CD4-positive, alpha-beta T cell treated with Interferon gamma for 1 hour (primary cell): ENCODE measurements around the gene CDK5R2.

Experiments
- DNase-seq: peaks from one replicate; pipeline ENCODE4 v3.0.0-alpha.2; 2020

CDK5R2 gene

DNA sequence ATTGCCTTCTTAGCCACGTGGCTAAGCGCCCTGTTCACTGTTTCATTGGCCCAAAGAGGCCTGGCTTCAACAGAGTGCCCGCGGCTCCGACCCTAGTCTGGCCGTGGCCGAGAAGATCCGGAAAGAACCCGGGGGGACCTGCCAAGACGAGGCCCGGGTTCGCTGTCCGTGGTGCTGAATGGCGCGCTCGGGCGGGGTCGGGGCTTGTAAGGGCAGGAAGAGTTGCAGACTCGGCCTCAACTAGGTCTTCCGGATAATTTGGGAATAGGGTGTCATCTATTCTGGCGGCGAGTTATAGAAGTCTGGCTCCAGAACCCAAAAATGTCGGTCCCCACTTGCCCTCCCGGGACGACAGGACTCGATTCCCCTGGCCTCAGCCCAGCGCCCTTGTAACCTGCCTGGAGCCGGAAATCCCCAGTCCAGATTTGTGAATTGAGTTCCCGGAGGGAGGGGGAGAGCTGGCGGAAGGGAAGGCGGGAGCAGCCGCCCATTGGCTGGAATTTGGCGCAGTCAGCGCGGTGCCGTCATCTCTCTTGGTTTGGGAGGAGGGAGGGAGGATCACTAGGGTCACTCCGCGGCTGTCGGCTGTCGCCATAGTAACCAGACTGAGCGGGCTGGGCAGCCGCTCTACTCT, 3.5 kb downstream of the CDK5R2 start:
- DNase-seq = no peak

DNA sequence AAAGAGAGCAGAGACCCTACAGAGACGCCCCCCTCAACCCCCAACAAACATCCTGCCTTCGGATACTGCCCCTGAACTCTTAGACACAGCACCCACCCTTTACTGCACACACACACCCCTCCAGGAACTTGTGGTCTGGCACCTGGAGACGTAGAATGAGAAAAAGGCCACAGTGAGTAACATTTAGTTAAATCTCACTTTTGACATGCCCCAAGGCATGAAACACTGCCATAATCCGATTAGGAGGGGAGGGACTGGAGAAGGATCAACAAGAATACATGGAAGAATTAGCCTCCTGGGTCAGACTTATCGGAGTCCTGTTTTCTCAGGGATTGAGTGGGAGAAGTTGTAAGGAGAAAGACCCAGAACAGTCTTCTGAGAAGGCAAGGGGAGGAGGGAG, 4.1 kb downstream of the CDK5R2 start:
- DNase-seq = no peak

DNA sequence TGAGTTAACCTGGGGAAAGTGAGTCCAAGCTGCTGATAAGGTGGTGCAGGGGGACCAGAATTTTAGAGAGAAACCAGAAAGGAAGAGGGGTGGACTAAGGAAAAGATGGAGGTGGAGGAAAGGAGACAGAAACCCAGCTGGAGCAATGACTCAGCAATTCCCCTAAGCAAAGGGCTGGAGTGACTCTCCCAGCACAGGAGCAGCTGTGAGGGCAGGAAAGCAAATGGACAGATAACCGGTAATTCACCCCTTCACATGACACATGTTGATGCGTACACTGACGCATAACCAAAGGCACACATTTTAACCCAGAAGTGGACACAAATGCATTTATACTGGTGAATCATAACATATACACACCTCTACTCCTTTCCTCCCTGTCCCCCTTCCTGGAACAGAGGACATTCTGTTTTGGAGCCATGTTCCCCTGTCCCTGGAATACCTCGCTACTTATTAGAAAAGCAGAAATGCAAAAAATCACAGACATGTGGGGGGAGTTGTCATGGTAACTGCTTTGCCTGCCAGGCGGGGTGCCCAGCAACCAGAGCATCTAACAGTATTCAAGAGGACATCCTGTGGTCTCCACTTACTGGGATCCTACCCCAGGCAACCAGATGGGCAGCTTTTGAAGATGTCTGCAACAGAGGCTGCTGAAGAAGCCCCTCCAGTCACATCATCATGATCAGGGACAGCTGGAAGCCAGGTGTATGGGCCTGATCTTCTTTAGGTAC, 4.7 kb downstream of the CDK5R2 start:
- DNase-seq = no peak

DNA sequence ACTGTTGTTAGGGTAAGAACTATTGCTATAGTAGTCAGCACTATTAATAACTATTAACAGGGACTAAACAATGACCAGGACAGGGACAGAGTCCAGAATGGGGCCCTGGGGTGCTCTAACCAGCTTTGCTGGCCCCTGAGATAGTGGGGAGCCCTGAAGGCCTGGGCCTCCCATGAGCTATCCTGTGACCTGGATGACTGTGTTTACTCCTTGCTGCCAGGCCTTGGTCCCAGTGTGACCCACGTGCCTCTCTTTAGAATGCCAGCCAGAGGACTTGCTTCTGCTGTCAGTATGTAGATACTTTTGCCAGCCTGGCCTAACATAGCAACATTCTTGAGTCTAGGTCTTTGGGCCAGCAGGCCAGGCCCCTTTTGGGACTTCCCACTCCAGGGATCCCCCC, 11.4 kb downstream of the CDK5R2 start:
- DNase-seq = no peak

DNA sequence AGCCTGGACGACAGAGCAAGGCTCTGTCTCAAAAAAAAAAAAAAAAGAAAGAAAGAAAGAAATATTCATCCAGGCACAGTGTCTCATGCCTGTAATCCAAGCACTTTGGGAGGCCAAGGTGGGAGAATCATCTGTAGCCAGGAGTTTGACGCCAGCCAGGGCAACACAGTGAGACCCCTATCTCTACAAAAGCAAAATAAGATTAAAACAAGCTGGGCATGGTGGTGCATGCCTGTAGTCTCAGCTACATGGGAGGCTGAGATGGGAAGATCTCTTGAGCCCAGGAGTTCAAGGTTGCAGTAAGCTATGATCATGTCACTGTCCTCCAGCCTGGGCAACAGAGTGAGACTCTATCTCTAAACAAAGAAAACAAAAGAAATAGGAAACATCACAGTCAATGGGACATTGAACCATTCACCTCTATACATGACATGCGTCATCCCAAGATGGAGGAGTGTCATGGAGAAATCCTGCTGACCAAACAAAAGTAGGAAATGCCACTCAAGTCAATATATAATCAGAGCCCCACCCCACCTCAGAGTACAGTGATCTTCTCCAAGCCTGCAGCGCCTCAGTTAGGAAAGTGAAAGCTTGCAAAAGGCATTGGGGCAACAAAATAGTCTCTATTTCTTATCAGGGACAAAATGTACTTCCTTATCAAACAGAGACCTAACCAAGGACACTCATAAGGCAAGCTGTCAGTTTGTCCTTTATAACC, 15.8 kb downstream of the CDK5R2 start:
- DNase-seq = no peak

DNA sequence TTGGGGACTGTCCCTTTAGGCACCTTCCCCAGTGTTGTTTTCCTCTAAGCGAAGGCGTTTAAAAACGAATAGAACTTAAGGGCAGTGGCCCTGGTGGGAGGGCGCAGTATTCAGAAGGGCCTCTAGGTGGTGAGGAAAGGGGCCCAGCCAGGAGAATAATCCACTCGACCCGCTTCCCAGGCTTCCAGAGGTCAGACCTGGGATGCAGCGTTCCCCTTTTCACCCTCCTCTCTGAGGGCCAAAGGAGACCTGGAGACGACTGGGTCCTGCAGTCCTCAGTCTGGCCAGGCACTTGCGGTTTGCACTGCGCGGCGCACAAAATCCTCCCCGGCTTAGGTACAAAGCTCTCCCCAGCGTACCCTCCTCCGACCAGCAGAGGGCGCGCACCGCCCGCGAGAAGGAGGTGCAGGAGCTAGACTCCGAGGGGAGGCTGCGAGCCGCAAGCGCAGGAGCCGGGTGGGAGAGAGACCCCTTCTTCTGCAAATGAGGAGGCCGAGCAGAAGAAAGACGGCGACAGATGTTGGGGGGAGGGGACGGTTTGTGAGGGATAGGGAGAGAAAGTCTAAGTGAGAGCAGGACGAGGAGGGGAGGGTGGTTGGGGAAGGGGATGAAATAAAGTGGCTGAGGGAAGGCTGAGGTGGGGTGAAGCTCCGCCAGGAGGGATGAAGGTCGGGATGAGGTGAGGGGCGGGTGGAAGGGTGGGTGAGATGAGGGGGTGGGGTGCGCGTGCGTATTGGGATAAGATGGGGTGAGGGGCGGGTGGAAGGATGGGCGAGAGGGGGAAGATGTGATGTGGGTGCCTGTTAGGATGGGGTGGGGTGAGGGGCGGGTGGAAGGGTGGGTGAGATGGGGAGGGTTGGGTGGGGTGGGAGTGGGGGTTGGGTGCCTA, 20.6 kb downstream of the CDK5R2 start:
- DNase-seq = peak; percentile 75

DNA sequence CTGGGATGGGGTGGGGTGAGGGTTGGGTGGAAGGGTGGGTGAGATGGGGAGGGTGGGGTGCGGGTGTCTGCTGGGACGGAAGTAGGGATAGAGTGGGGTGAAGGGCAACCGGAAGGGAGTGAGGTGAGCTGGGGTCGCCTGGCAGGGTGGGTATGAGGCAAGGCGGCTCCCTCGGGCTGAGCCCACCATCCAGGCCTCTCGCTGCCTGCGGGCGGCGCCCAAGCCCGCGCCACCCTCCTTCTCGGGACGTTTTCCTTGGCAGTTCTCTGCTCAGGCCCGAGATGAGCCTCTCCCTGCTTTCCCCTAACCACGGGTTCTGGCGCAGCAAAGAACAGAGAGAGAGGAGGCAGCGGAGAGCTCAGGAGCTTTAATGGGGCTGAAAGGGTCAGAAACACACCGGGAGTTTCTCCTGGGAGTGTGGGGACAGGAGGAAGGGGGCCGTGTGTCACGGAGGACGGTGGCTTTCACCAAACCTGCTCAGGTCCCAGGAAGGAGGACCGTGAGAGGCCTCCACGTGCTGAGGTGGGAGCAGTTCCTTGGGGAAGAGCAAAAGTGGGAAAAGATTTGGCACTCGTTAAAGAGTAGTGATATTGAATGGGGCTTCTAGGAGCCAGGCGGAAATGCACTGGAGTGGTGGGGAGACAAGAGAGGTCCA, 21.4 kb downstream of the CDK5R2 start:
- no peak for DNase-seq

DNA sequence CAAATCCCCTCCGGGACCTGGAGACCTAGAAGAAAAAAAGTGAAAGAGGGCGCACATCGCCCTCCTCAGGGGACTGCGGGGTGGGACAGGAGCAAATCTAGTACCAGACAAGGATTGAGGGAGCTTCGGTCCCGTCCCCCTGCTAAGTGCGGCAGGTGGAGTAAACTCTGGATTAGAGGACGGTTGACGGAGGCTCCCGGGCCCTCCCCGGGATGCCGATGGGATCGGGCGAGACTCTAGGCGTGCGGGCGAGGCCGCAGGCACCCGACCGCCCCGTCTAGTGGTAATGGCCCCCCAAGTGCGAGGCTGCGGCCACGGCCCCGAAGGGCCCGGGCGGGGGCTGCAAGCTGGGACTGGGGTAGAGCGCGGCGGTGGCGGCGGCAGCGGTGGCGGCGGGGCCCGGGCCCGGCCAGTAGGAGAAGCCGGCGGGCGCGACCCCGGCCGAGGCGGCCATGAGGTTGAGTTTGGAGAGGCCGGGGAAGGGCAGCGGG, 22.0 kb downstream of the CDK5R2 start:
- no peak for DNase-seq

DNA sequence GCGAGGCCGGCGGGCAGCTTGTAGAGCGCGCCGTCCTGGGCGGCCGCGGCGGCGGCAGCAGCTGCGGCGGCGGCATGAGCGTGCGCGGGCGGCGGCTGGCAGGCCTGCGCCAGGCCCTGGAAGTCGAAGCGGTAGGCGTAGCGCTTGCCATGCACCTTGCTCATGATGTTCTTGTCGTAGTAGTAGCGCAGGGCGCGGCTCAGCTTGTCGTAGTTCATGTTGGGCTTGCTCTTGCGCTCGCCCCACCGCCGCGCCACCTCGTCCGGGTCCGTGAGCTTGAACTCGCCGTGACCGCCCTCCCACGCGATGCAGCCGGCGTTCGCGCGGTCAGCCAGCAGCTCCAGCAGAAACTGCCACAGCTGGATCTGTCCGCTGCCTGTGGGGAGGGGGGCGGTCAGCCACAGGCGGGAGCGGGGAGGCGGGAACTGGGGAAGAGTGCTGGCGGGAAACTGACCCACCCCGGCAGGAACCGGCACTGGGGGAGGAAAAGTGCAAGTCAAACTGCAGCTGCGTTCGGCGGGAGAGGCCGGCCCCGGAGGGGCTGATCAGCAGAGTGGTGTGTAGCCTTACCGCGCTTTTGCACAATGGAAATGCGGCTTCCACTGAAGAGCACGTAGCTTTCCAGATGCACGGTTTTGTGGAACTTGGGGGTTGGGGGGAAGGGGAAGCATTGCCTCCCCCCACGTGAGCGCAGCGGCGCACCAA, 22.6 kb downstream of the CDK5R2 start:
- peak; percentile 16 for DNase-seq

DNA sequence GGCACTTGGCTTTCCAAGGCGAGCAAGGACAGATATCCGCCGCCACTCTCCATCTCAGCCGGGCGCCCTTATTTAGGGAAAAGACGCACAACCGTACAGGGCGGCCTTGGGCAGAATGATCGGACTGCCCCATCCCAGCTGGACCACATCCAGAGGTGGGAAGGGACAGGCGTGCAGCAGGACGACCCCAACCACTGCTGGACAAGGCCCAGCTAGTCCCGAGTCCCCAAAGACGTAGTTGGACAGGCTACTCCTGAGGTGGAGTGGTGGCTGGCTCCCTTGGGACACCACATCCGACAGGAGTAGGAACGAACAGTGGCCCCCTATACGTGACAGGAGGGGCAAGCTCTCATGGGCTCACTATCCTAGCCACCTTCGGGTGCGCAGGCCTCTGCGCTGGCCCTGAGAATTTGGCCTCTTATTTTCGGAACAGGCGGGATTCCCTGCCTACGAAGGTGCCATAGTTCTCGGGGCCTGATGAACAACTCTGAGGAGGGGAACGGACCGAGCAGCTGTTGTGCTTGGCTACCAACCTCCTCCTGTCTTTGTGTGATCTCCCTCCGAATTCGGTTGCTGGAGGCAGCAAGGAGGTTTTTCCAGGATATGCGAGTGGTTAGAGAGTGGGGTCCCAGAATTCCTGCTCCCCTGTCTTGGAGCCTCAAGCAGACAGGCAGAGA, 23.3 kb downstream of the CDK5R2 start:
- no peak for DNase-seq

DNA sequence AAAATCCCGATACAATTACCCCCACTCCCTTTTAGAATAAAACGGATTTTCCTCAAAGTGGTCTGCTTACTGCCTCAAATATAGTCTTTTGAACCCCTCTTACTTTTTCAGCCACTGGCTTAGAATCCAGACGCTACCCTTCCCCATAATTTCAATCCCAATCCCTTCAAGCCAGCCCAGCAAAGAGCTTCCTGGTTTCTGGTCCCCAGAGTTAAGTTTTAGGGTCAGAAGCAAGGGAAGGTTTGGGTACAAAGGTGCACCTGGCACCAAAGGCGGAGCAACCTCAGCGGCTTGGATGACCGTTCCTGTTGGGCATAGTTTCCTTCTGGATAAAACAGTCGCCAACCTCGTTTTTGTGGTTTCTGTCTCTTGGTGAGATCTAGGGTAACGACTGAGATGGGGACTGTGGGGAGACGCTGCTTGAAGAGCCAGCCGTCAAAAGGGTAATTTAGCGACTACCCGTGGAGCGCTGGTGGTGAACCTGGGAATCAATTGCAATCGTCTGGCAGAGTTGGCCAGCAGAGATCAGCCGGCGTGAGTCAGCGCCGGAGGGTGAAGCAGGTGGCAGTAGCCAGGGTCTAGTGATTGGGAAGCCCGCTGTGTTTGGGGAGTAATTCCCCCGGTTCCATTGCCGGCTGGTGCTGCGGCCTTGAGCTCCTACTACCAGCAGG, 23.9 kb downstream of the CDK5R2 start:
- DNase-seq = no peak

DNA sequence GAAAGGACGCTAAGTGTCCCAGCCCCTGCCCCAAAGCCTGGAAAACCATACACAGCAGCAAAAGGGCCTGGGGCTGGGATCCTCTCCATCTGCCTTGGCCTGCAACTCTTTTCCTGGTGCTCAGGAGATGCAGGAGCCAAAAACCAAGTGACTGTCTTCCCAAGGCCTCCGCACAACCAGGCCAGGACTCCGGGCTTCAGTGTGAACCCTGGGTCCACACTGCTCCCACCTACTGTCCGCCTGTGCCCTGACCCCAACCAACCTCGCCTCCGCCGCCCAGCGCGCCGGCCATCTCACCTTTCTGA, 24.4 kb downstream of the CDK5R2 start:
- DNase-seq = no peak

DNA sequence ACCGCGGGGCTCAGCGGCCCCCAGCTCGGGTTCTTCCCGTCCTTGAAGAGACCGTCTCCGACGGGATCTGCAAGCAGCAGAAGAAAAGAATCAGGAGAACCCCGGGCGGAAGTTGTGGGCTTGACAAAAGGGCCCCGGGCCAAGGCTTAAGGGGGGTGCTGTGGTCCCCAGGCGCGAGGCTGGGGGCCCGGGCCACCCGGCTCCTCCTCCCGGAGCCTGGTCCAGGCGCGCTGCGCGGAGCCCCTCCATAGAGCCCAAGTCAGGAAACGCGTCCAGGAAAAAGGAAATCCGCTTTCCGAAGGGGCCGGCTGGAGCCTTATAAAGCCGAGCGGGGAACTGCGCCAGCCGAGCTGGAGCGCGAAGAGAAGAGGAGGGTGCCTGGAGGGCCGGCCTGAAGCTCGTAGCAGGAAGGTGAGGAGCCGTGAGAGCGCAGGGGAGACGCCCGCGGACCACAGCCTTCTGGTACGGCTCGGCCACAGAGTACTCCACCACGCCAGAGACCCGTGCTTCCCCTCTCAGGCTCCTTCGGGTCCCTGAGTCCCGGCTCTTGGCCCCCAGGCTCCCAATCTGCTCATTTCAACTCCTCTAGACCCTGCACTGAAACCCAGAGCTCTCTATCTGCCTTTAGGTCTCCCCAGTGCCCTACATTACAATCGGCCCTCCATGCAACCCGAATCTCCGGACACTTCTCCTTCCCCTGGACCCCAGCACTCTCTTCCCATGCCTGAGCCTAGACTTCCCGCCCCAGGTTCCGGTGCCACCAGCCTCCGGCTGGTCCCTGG, 25.0 kb downstream of the CDK5R2 start:
- DNase-seq = no peak

DNA sequence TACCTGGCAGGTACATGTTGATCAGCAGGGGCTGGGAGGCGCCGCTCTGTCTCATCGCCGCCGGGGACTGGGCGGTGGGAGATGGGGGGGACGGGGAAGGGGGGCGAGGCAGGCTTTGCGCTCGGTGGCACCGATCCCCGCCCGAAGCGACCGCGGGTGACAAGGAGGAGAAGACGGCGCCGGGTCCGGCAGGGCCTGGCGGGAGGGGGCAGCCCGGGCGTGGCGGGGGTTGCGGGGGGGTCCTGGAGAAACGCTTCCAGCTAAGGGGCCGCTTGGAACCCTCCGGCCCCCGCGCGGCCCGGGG, 25.5 kb downstream of the CDK5R2 start, which contains the start of gene FEV:
Gene FEV, minus strand, starts transcription at position 164 of the 304 bp plus-strand sequence. Its CDS starts 109 bp downstream, at position 55.
- no peak for DNase-seq

DNA sequence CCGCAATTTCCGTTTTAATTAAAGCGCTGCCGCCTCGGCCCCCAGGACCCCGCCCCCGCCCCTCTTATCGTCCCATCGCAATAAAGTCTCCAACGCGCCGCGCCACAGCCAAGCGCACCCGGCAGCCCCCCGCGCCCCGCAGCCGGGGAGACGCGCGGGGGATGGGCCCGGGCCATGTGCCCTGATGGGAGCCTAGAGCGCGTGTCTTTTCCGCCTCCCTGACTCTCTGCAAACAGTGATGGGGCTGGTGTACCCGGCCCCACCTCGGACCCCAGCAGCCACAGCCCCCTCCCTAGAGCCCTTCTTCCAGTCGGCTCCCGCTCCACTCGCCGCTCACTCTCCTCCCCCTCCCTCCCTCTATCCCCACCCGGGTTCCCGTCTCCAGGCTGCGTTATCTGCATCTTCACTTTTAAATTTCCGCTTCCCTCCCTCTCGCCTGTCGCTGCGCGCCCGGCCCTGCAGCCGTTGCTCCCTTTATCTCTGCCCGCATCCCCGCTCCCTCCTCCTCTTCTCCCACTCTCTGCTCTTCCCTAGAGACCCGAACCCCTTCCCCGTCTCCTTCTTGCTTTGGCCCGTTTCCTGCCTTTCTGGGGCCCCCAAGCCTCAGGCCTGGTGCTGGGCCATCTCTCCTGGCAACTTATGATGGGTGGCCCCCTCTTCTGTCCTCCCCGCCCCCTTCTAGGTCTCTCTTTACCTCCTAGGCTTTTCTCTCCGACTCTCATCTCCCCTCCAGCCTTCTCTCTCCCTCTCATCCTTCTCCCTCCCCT, 26.0 kb downstream of the CDK5R2 start:
- no peak for DNase-seq

DNA sequence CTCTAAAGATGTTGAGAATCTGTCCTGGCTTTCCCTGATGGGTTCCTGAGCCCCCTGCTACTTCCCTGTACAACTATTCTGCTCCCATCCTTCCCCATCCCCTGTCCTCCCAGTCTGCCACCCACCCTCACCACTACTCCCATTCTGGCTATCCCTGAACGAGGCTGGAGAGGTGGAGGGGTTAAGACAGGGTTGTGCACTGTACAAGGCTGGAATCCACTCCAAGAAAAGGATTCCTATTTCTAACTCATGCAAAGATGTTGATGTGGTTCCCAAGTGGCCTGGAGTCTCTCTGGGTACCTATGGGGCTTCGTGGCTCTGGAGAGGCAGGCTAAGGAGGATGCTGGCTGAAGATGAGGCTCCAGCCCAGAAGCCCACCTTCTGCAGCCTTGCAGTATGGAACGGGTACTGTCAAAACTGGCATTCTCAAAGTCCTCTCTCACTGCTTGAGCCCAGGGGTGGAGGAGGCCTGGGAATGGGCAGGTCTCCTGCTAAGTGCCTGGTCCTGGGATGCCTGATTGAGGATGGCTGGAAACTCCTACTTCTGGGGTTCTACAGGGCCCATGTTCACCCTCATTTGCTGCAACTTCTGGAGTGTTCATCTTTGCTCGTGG, 26.8 kb downstream of the CDK5R2 start:
- DNase-seq = no peak

DNA sequence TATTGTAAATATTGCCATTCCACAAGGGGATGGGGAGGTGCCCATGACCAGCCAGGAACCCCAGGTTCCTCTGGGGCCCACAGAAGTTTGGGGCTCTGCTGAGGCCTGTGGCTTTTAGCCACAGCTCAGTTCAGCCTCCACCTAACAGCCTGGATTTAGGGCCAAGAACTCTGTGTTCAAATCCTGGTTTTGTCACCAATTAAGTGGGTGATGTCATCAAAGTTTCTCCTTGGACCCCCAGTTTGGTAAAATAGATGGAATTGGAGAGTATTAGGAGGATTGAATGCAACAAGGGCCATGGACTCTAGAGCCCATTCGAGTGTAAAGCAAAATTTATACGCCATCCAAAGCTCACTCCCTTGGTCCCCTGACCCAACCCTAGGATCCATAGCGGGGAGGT, 28.7 kb downstream of the CDK5R2 start:
- DNase-seq = no peak

DNA sequence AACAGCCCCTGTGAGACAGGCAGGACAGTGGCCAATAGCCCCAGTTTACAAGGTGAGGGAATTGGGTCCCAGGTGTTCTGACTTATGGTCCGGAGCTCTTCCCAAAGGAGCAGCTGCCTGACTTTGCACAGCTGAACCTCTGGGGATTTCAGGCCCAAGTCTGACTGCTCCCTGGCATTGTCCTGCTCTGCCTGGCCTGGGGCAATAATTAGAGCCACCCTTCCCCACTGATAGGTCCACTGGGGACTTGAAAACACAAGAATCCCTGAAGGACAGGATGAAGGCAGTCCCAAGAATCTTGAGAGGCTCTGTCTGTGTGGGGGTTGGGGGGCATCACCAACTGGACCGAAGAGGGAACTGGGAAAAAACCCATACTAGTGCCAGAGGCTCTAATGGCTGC, 29.2 kb downstream of the CDK5R2 start:
- no peak for DNase-seq

DNA sequence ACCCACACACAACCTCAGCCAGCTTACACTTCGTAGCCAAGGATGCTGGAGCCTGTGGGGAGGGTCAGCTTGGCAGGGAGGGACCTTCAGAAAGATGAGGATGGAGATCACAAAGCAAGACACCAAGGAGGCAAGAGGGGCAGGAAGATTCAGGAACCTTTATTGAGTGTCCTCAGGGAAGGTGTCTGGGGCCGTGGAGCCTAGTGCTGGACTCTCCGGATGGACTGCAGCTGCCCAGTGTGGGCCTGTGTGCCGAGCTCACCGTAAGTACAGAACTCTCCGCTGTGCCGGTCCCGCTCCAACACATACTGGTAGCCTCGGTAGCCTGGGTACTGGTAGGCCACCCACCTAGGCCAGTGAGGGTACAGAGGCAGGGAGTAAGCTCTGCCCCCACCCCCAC, 30.6 kb downstream of the CDK5R2 start:
- no peak for DNase-seq
